Mucosa of descending colon (tissue), 3 donors: ENCODE data around the gene ZNF414. TPM values are rescaled to one million over a fixed set of nuclear protein-coding genes. Genes with fewer than 3 reads are reported as not detected.
"Not testable (repeated sequence)": the region's sequence is repeated elsewhere in the genome, so short reads cannot be mapped to it uniquely, and the experiment has no call there.

Source experiments
- ATAC-seq: fragments of 200-7000 bp; cut with Tn5 transposase; one replicate; pipeline ENCODE4 v1.9.1; 2020; ENCODE audit warnings: mild to moderate bottlenecking, moderate library complexity
- DNase-seq, 3 donors: peaks; one replicate each; pipeline ENCODE4 v3.0.0-alpha.2; 2020
- H3K36me3 ChIP-seq: fragments of 200-600 bp; one replicate; pipeline ENCODE4 v1.8.0; 2021; ENCODE audit warnings: low read depth, mild to moderate bottlenecking
- H3K4me1 ChIP-seq: fragments of 200-600 bp; one replicate; pipeline ENCODE4 v1.8.0; 2021; ENCODE audit warnings: low read depth, mild to moderate bottlenecking
- H3K4me3 ChIP-seq: fragments of 200-600 bp; one replicate; pipeline ENCODE4 v1.8.0; 2021; ENCODE audit warnings: mild to moderate bottlenecking
- H3K9me3 ChIP-seq: fragments of 200-600 bp; one replicate; pipeline ENCODE4 v1.8.0; 2021; ENCODE audit warnings: mild to moderate bottlenecking
- CTCF ChIP-seq: fragments of 200-600 bp; IDR thresholded peaks from one replicate; pipeline ENCODE4 v1.8.0; 2022; ENCODE audit warnings: antibody characterized with exemption, mild to moderate bottlenecking
- intact Hi-C, 2 donors: fragments of 100-400 bp; cut with DNase I in 1 of 2; cut with micrococcal nuclease in 1 of 2; formaldehyde crosslinking; loops; one replicate each; pipeline versions ENCODE4 v1.11.0 to v1.11.1; 2022; cut with DNase I, micrococcal nuclease
- long read RNA-seq, 2 donors: library from polyadenylated mRNA; unstranded; transcript quantifications; one replicate each; pipeline ENCODE4 v2.0.0, GENCODE V29; 2019 to 2021
- total RNA-seq, 3 donors: library from RNA; stranded (reverse); fragmentation: NEBNext Ultra II Directional in 2 of 3; extraction: Animal tissue kit (Norgen Biotek cat#: 25700) in 2 of 3; gene quantifications; one replicate each; pipeline versions ENCODE4 v1.2.1 to v1.2.4, GENCODE V29; 2021 to 2023
- donor health status: DM: no; HTN: no; CAD: no; lungs with moderate emphysema.
- donor health status: DM: no; HTN: no; CAD: no.
- donor health status: DM: no; HTN: yes; CAD: no.

Gene ZNF414, protein sequence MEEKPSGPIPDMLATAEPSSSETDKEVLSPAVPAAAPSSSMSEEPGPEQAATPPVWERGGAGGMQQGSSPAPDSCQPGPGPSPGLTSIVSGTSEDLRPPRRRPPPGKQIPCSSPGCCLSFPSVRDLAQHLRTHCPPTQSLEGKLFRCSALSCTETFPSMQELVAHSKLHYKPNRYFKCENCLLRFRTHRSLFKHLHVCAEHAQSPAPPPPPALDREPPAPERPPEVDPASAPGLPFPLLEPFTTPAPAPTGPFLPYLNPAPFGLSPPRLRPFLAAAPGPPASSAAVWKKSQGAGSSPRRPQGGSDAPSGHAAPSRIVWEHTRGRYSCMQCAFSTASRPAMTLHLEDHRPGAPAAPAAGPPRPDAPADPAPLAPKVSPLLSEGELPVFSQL
- 10 to 100 TPM; 22.2 to 22.7 (median 22.3) TPM for total RNA-seq
- long read RNA-seq, donor 1, transcript ZNF414-202 (8 exons, 2,300 nt), result major isoform, 5 of 9 reads
- long read RNA-seq, donor 1, partial matches to known transcripts, result 1 of 9 reads
- long read RNA-seq, donor 1, other reads (novel, unspliced or antisense), result 3 of 9 reads
- long read RNA-seq, donor 2, result 0 reads

- no peaks in the 10 kb centered on the region for H3K36me3 ChIP-seq
- intact Hi-C loops, result no loop called here
- H3K4me1 ChIP-seq, result peaks cover 17% of the 10 kb centered on the region
- no peaks in the 10 kb centered on the region for H3K9me3 ChIP-seq
- H3K4me3 ChIP-seq, result peak within 1 kb of the TSS; percentile 51
- DNase-seq, result peak; percentile 98
- TF ChIP-seq CTCF, result no peak
- peak; percentile 94 for ATAC-seq
Measured at GRCh38 chr19:8513687-8514504, at the start of gene ZNF414. ZNF414 (minus strand) TSS chr19:8514167; CDS start chr19:8514046, 121 bp downstream.

DNA sequence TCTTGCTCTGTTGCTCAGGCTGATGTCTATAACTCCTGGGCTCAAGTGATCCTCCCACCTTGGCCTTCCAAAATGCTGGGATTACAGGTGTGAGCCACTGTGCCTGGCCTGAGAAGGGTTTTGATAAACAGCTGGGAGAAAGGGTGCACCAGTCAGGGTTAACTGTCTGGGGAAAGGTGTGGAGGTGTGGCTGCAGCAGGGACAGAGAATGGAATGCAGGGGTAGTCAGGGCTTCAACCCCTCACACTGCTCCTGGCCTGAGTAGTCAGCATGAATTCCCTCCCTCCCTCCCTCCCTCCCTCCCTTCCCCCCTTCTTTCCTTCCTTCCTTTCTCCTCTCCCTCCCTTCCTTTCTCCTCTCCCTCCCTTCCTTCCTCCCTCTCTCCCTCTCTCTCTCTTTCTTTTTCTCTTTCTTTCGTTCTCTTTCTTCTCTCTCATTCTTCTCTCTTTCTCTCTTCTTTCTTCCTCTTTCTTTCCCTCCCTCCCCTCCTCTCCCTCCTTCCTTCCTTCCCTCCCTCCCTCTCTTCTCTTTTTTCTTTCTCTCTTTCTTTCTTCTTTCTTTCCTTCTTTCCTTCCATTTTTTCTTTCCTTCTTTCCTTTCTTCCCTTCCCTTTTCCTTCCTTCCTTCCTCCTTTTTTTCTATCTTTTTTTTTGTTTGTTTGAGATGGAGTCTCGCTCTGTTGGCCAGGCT, 47.3 kb upstream of the ZNF414 start:
- intact Hi-C loops, result no loop called here
- Histone ChIP-seq H3K9me3 (no peaks in the 10 kb centered on the region), H3K36me3 (no peaks in the 10 kb centered on the region), H3K4me3 (no peak overlapping the region), H3K4me1 (no peaks in the 10 kb centered on the region)
- DNase-seq (no peak), ATAC-seq (no peak)
- no peak for TF ChIP-seq CTCF

GRCh38 chr19:8558325-8558724, 44.4 kb upstream of the ZNF414 start:
- no peak for ATAC-seq
- intact Hi-C loops, result no loop called here

DNA sequence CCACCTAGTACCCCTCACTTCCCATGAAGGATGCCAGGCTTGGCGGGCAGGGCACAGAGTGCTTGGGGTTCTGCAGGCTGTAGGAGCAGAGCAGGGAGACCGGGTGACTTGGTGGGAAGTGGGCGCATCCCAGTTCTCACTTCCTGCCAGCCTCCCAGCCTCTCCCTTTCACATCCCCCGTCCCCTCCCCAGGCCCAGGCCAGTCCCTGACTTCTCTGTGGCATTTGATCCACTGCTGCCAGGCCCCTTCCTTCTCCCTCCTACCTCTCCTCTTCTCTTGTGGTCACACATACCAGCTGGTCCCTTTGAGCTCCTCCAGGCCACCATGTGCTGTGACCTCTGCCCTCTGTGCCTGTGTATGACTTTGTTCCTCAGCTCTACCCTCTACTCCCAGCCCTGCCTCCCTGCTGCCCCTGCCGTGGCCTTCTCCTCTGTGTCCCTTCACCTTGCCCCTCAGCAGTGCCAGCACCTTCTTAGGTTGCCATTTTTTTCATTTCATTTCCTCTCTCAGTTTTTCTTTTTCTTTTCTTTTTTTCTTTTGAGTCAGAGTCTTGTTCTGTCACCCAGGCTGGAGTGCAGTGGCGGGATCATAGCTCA, 43.8 kb upstream of the ZNF414 start:
- Histone ChIP-seq H3K4me3 (no peak overlapping the region), H3K36me3 (no peaks in the 10 kb centered on the region), H3K4me1 (no peaks in the 10 kb centered on the region), H3K9me3 (no peaks in the 10 kb centered on the region)
- ATAC-seq (peak; percentile 20), DNase-seq (no peak)
- no peak for TF ChIP-seq CTCF
- intact Hi-C loops, result no loop called here

More at GRCh38 chr19:8558325-8558724, 44.4 kb upstream of the ZNF414 start:
- Histone ChIP-seq H3K36me3 (no peaks in the 10 kb centered on the region), H3K9me3 (no peaks in the 10 kb centered on the region), H3K4me1 (no peaks in the 10 kb centered on the region), H3K4me3 (no peak overlapping the region)
- no peak for TF ChIP-seq CTCF
- no peak for DNase-seq

- H3K9me3 ChIP-seq, H3K4me3 ChIP-seq, H3K4me1 ChIP-seq, ATAC-seq, DNase-seq, H3K36me3 ChIP-seq, intact Hi-C loops: not testable (repeated sequence)
Measured at GRCh38 chr19:8553729-8554128, 39.8 kb upstream of the ZNF414 start.
